Measurements from ENCODE around the gene SYMPK.

SYMPK gene

GRCh38 chr19:45798995-45799517 is 63.9 kb downstream of the SYMPK start:
- TF ChIP-seq, protein P1, sequence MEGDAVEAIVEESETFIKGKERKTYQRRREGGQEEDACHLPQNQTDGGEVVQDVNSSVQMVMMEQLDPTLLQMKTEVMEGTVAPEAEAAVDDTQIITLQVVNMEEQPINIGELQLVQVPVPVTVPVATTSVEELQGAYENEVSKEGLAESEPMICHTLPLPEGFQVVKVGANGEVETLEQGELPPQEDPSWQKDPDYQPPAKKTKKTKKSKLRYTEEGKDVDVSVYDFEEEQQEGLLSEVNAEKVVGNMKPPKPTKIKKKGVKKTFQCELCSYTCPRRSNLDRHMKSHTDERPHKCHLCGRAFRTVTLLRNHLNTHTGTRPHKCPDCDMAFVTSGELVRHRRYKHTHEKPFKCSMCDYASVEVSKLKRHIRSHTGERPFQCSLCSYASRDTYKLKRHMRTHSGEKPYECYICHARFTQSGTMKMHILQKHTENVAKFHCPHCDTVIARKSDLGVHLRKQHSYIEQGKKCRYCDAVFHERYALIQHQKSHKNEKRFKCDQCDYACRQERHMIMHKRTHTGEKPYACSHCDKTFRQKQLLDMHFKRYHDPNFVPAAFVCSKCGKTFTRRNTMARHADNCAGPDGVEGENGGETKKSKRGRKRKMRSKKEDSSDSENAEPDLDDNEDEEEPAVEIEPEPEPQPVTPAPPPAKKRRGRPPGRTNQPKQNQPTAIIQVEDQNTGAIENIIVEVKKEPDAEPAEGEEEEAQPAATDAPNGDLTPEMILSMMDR (IDR thresholded peaks at IDR 0.05; ENCODE audit: insufficient read depth, low read length, poor library complexity, severe bottlenecking): peak; percentile 60
- TF ChIP-seq EZH2phosphoT487 (conservative IDR thresholded peaks at IDR 0.05; ENCODE audit: low read length): no peak
- H3K79me2 ChIP-seq (ENCODE audit: insufficient read depth, low read length): no peaks in the 10 kb centered on the region
- H3K4me2 ChIP-seq (ENCODE audit: low read depth, low read length, poor library complexity, severe bottlenecking): no peak overlapping the region
- H4K20me1 ChIP-seq (ENCODE audit: low read depth, low read length): no peaks in the 10 kb centered on the region
- H3K9me2 ChIP-seq (replicated peaks; ENCODE audit: insufficient read depth, low read length): no peaks in the 10 kb centered on the region
- H3K36me3 ChIP-seq (ENCODE audit: low read length): no peaks in the 10 kb centered on the region
- no peak overlapping the region for H3K9ac ChIP-seq (ENCODE audit: low read length)
- no peak overlapping the region for H3K27ac ChIP-seq (ENCODE audit: low read depth, low read length)
- no peaks in the 10 kb centered on the region for H3K27me3 ChIP-seq (ENCODE audit: low read length)
- H2AFZ ChIP-seq (ENCODE audit: low read depth, low read length, severe bottlenecking): no peak overlapping the region
- no peak overlapping the region for H3K4me3 ChIP-seq (ENCODE audit: insufficient read depth, low read length, poor library complexity, severe bottlenecking)
- no peaks in the 10 kb centered on the region for H3F3A ChIP-seq (ENCODE audit: insufficient read depth)
- H3K9me3 ChIP-seq (ENCODE audit: insufficient read depth, low read length): no peaks in the 10 kb centered on the region

GRCh38 chr19:45794627-45795026 is 68.3 kb downstream of the SYMPK start:
- Histone ChIP-seq H3K27me3 (ENCODE audit: low read length) (no peaks in the 10 kb centered on the region), H3K9me3 (ENCODE audit: insufficient read depth, low read length) (no peaks in the 10 kb centered on the region), H2AFZ (ENCODE audit: low read depth, low read length, severe bottlenecking) (no peak overlapping the region), H3K9me2 (replicated peaks; ENCODE audit: insufficient read depth, low read length) (no peaks in the 10 kb centered on the region), H3K27ac (ENCODE audit: low read depth, low read length) (no peak overlapping the region), H3K9ac (ENCODE audit: low read length) (no peak overlapping the region), H4K20me1 (ENCODE audit: low read depth, low read length) (no peaks in the 10 kb centered on the region), H3K4me3 (ENCODE audit: insufficient read depth, low read length, poor library complexity, severe bottlenecking) (no peak overlapping the region), H3K36me3 (ENCODE audit: low read length) (no peaks in the 10 kb centered on the region), H3F3A (ENCODE audit: insufficient read depth) (no peaks in the 10 kb centered on the region), H3K4me2 (ENCODE audit: low read depth, low read length, poor library complexity, severe bottlenecking) (no peak overlapping the region), H3K79me2 (ENCODE audit: insufficient read depth, low read length) (peaks cover 10% of the 10 kb centered on the region)
- no peak for TF ChIP-seq EZH2phosphoT487 (conservative IDR thresholded peaks at IDR 0.05; ENCODE audit: low read length)
- TF ChIP-seq, protein P1 (IDR thresholded peaks at IDR 0.05; ENCODE audit: insufficient read depth, low read length, poor library complexity, severe bottlenecking): no peak

DNA sequence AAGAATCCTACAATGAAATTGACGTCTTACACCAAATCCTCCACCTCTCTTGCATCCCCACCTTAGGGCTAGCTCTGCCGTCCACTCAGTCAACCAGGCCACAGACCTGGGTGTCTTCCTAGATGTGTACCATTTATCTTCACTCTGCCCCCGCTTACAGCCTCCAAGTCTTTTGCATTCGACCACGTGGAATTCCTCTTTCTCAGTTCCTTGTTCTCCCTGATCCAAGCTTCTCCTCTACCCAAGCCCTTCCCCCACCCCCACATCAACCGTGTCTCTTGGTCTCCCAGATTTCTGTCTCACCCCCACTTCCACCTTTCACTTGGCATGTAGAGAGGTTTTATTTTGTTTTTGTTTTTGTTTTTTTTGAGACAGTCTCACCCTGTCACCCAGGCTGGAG is 69.1 kb downstream of the SYMPK start:
- no peaks in the 10 kb centered on the region for H3K9me2 ChIP-seq (replicated peaks; ENCODE audit: insufficient read depth, low read length)
- H3K79me2 ChIP-seq (ENCODE audit: insufficient read depth, low read length): peaks cover 10% of the 10 kb centered on the region
- H3F3A ChIP-seq (ENCODE audit: insufficient read depth): no peaks in the 10 kb centered on the region
- H3K36me3 ChIP-seq (ENCODE audit: low read length): no peaks in the 10 kb centered on the region
- no peak for TF ChIP-seq EZH2phosphoT487 (conservative IDR thresholded peaks at IDR 0.05; ENCODE audit: low read length)
- TF ChIP-seq, protein P1 (IDR thresholded peaks at IDR 0.05; ENCODE audit: insufficient read depth, low read length, poor library complexity, severe bottlenecking): no peak
- H4K20me1 ChIP-seq (ENCODE audit: low read depth, low read length): no peaks in the 10 kb centered on the region
- no peak overlapping the region for H2AFZ ChIP-seq (ENCODE audit: low read depth, low read length, severe bottlenecking)
- H3K27ac ChIP-seq (ENCODE audit: low read depth, low read length): no peak overlapping the region
- no peak overlapping the region for H3K4me3 ChIP-seq (ENCODE audit: insufficient read depth, low read length, poor library complexity, severe bottlenecking)
- H3K9ac ChIP-seq (ENCODE audit: low read length): no peak overlapping the region
- no peaks in the 10 kb centered on the region for H3K27me3 ChIP-seq (ENCODE audit: low read length)
- no peak overlapping the region for H3K4me2 ChIP-seq (ENCODE audit: low read depth, low read length, poor library complexity, severe bottlenecking)
- no peaks in the 10 kb centered on the region for H3K9me3 ChIP-seq (ENCODE audit: insufficient read depth, low read length)
